Caco-2 (cell line): ENCODE measurements around the gene PARP1. TPM values are rescaled to one million over a fixed set of nuclear protein-coding genes. Genes with fewer than 3 reads are reported as not detected.

Source experiments
- BruUV-seq: library from RNA; stranded (reverse); fragments of 400-500 nt; replicated peaks from 2 replicates; lab custom pipeline; 2021; lab: Mats Ljungman, UMichigan
- CTCF ChIA-PET: fragments of 300-600 bp; sonication (Branson Sonifier 250); formaldehyde crosslinking; loops from one replicate; lab custom pipeline; 2022; ENCODE audit warnings: antibody characterized with exemption; lab: Charles Lee
- POLR2A ChIA-PET: fragments of 300-600 bp; sonication (Branson Sonifier 250); formaldehyde crosslinking; loops from one replicate; lab custom pipeline; 2022; ENCODE audit warnings: antibody characterized with exemption; lab: Charles Lee
- DNase-seq, 2 experiments: peaks; one replicate each; pipeline versions ENCODE4 v3.0.0 to v3.0.0-alpha.2; 2020 to 2022
- H3K27me3 ChIP-seq: replicated peaks from 2 replicates; pipeline ENCODE4 v1.6.0; 2011; ENCODE audit warnings: low read length; ENCODE audit not compliant: control insufficient read depth, insufficient read depth
- H3K36me3 ChIP-seq: 2 replicates; pipeline ENCODE4 v1.5.1; 2011; ENCODE audit warnings: low read length; ENCODE audit not compliant: control insufficient read depth, insufficient read depth
- H3K4me1 ChIP-seq: fragments of 250-450 bp; sonication (Bioruptor Pico); 2 replicates; pipeline ENCODE4 v1.5.1; 2020; ENCODE audit warnings: mild to moderate bottlenecking
- H3K4me3 ChIP-seq: 2 replicates; pipeline ENCODE4 v1.5.1; 2011; ENCODE audit warnings: low read depth, mild to moderate bottlenecking, control low read depth, low read length
- H3K9me3 ChIP-seq: fragments of 250-450 bp; sonication (Bioruptor Pico); 2 replicates; pipeline ENCODE4 v1.5.1; 2020; ENCODE audit warnings: mild to moderate bottlenecking, moderate library complexity
- H3K27ac Mint-ChIP-seq: one replicate; pipeline ENCODE4 v1.8.0; 2022; ENCODE audit warnings: mixed read lengths; ENCODE audit not compliant: unreplicated experiment
- H3K27me3 Mint-ChIP-seq: one replicate; pipeline ENCODE4 v1.8.0; 2022; ENCODE audit warnings: mixed read lengths; ENCODE audit not compliant: insufficient read depth, unreplicated experiment
- H3K36me3 Mint-ChIP-seq: one replicate; pipeline ENCODE4 v1.8.0; 2022; ENCODE audit warnings: mild to moderate bottlenecking, mixed read lengths; ENCODE audit not compliant: insufficient read depth, unreplicated experiment
- H3K4me1 Mint-ChIP-seq: one replicate; pipeline ENCODE4 v1.8.0; 2022; ENCODE audit warnings: low read depth, mixed read lengths; ENCODE audit not compliant: unreplicated experiment
- H3K4me3 Mint-ChIP-seq: one replicate; pipeline ENCODE4 v1.8.0; 2022; ENCODE audit warnings: mild to moderate bottlenecking, moderate library complexity, mixed read lengths; ENCODE audit not compliant: unreplicated experiment
- H3K9me3 Mint-ChIP-seq: one replicate; pipeline ENCODE4 v1.8.0; 2022; ENCODE audit warnings: mixed read lengths; ENCODE audit not compliant: unreplicated experiment
- intact Hi-C: fragments of 100-400 bp; cut with micrococcal nuclease; formaldehyde crosslinking; loops from one replicate; pipeline ENCODE4 v1.10.0; 2022; ENCODE audit not compliant: unreplicated experiment
- total RNA-seq: library from RNA; stranded (reverse); gene quantifications from 2 replicates; pipeline ENCODE4 v1.2.3, GENCODE V29; 2022
- TF ChIP-seq, protein P1 (sequence below), 2 experiments: fragments of 200-600 bp in 1 of 2; IDR thresholded peaks; 1 replicate in 1 of 2; 2 replicates in 1 of 2; pipeline versions ENCODE4 v1.5.1 to v1.8.0; 2011 to 2022; ENCODE audit warnings: antibody characterized with exemption in 1 of 2, control low read depth in 1 of 2, inconsistent platforms in 1 of 2, low read depth in 1 of 2, low read length in 1 of 2, mild to moderate bottlenecking in 1 of 2, moderate library complexity in 1 of 2; ENCODE audit not compliant: insufficient read depth in 1 of 2, severe bottlenecking in 1 of 2, unreplicated experiment in 1 of 2

PARP1 gene
- total RNA-seq, 1 experiment from 2014 or later: 136 TPM

DNA sequence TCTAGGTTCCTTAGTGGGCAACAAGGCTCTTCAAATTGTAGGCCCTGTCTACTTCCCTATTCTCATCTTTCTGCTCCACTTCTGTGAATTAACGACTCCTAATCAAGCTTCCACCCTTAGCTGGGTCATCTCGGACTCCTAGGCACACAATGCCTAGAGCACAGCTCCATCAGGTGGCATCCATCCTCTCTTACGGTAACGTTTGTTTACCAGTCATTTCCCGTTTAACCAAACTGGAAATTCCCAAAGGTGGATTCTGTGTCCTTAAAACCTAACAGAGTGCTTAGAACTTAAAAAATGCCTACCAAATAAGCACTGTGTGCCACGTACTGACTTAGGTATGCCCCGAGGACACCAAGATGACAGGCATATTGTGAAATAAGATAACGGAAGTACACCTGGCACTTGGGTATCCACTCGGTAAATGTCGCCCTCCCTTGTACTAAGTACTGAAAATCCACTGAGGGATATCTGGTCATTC, 1.5 kb downstream of the PARP1 start:
- ChIA-PET CTCF (interaction anchor here (1.1 to 1.8 kb wide), 2 partner anchors 97 to 140 kb away, joined by 3 to 5 read pairs; no protein-coding TSS in a partner anchor), POLR2A (interaction anchor here (0.6 kb wide), 1 partner anchor 533 kb away, joined by 3 read pairs; no protein-coding TSS in a partner anchor)
- no peak for DNase-seq
- Mint-ChIP-seq H3K4me1 (peaks cover 21% of the 10 kb centered on the region), H3K27ac (peak overlapping the region; percentile 74), H3K27me3 (no peaks in the 10 kb centered on the region), H3K36me3 (peaks cover 10% of the 10 kb centered on the region), H3K9me3 (no peaks in the 10 kb centered on the region), H3K4me3 (peak overlapping the region; percentile 86)
- peak overlapping the region; percentile 86 for H3K4me3 ChIP-seq
- TF ChIP-seq, protein P1, sequence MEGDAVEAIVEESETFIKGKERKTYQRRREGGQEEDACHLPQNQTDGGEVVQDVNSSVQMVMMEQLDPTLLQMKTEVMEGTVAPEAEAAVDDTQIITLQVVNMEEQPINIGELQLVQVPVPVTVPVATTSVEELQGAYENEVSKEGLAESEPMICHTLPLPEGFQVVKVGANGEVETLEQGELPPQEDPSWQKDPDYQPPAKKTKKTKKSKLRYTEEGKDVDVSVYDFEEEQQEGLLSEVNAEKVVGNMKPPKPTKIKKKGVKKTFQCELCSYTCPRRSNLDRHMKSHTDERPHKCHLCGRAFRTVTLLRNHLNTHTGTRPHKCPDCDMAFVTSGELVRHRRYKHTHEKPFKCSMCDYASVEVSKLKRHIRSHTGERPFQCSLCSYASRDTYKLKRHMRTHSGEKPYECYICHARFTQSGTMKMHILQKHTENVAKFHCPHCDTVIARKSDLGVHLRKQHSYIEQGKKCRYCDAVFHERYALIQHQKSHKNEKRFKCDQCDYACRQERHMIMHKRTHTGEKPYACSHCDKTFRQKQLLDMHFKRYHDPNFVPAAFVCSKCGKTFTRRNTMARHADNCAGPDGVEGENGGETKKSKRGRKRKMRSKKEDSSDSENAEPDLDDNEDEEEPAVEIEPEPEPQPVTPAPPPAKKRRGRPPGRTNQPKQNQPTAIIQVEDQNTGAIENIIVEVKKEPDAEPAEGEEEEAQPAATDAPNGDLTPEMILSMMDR (IDR thresholded peaks at IDR 0.05; ENCODE audit: insufficient read depth in 1 of 2, low read depth in 1 of 2, low read length in 1 of 2, severe bottlenecking in 1 of 2, unreplicated experiment in 1 of 2): no peak
- no peaks in the 10 kb centered on the region for H3K9me3 ChIP-seq
- H3K27me3 ChIP-seq: no peaks in the 10 kb centered on the region
- no peaks in the 10 kb centered on the region for H3K36me3 ChIP-seq
- H3K4me1 ChIP-seq: peaks cover 21% of the 10 kb centered on the region
- no TSS peak for BruUV-seq
- intact Hi-C loops: loop anchor here (5.0 kb wide), 2 partner anchors 99 to 279 kb away; partner anchors contain the start of gene LIN9

DNA sequence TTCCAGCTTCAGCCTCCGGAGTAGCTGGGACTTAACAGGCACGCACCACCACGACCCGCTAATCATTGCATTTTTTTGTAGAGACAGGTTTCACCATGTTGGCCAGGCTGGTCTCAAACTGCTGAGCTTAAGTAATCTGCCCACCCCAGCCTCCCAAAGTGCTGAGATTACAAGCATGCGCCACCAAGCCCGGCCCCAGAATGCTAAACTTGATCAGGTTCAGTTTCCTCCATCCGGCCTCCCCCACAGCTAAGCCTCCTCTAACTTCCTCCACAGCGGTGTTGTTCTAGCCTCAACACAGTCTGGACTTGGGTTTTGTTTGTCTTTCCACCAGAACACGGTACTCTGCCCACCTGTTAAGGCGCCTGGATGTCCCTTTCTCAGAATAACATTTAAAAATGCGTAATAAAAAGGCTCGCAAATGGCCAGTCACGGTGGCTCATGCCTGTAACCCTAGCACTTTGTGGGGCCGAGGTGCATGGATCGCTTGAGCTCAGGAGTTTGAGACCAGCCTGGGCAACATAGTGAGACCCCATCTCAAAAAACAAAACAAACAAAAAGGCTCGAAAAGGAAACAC, 2.4 kb downstream of the PARP1 start:
- H3K36me3 Mint-ChIP-seq: peaks cover 18% of the 10 kb centered on the region
- H3K9me3 Mint-ChIP-seq: no peaks in the 10 kb centered on the region
- BruUV-seq: no TSS peak
- CTCF ChIA-PET: no interaction called here
- intact Hi-C loops: loop anchor here (5.0 kb wide), 2 partner anchors 98 to 278 kb away; partner anchors contain the start of gene LIN9
- Histone ChIP-seq H3K36me3 (peaks cover 2% of the 10 kb centered on the region; the same call in 1 of the 2 replicates), H3K27me3 (no peaks in the 10 kb centered on the region), H3K9me3 (no peaks in the 10 kb centered on the region), H3K4me3 (no peak overlapping the region), H3K4me1 (peaks cover 21% of the 10 kb centered on the region)
- H3K27me3 Mint-ChIP-seq: no peaks in the 10 kb centered on the region
- H3K4me3 Mint-ChIP-seq: peak overlapping the region; percentile 86
- peaks cover 21% of the 10 kb centered on the region for H3K4me1 Mint-ChIP-seq
- TF ChIP-seq, protein P1 (IDR thresholded peaks at IDR 0.05; ENCODE audit: insufficient read depth in 1 of 2, low read depth in 1 of 2, low read length in 1 of 2, severe bottlenecking in 1 of 2, unreplicated experiment in 1 of 2): no peak
- no peak overlapping the region for H3K27ac Mint-ChIP-seq
- POLR2A ChIA-PET: no interaction called here
- DNase-seq: no peak

DNA sequence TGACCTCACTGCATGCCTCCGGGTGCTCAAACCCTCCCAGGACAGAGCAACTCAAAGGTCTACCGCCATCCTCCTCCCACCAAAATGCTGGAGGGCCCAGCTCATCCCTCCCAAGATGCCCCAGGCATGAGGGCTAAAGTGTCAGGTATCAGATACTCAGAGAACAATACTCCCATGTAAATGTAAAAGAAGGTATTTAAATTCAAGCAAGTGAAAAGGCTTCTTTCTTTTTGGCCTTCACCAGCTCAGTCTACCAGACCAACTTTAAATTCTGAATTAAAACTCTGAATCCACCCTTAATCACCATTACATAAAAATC, 3.0 kb downstream of the PARP1 start:
- intact Hi-C loops: loop anchor here (5.0 kb wide), 2 partner anchors 98 to 278 kb away; partner anchors contain the start of gene LIN9
- POLR2A ChIA-PET: no interaction called here
- H3K27ac Mint-ChIP-seq: no peak overlapping the region
- no peak for DNase-seq
- Histone ChIP-seq H3K9me3 (no peaks in the 10 kb centered on the region), H3K36me3 (peaks cover 2% of the 10 kb centered on the region; the same call in 1 of the 2 replicates), H3K27me3 (no peaks in the 10 kb centered on the region), H3K4me1 (peaks cover 21% of the 10 kb centered on the region), H3K4me3 (no peak overlapping the region)
- peaks cover 21% of the 10 kb centered on the region for H3K4me1 Mint-ChIP-seq
- peaks cover 24% of the 10 kb centered on the region for H3K36me3 Mint-ChIP-seq
- no peaks in the 10 kb centered on the region for H3K27me3 Mint-ChIP-seq
- no TSS peak for BruUV-seq
- no peaks in the 10 kb centered on the region for H3K9me3 Mint-ChIP-seq
- TF ChIP-seq, protein P1 (IDR thresholded peaks at IDR 0.05; ENCODE audit: insufficient read depth in 1 of 2, low read depth in 1 of 2, low read length in 1 of 2, severe bottlenecking in 1 of 2, unreplicated experiment in 1 of 2): no peak
- CTCF ChIA-PET: no interaction called here
- no peak overlapping the region for H3K4me3 Mint-ChIP-seq
